ENCODE results near the gene CXCL14.
A peak's percentile ranks its signal among the peaks of the same experiment; 100 is the strongest.

The CXCL14 gene

DNA sequence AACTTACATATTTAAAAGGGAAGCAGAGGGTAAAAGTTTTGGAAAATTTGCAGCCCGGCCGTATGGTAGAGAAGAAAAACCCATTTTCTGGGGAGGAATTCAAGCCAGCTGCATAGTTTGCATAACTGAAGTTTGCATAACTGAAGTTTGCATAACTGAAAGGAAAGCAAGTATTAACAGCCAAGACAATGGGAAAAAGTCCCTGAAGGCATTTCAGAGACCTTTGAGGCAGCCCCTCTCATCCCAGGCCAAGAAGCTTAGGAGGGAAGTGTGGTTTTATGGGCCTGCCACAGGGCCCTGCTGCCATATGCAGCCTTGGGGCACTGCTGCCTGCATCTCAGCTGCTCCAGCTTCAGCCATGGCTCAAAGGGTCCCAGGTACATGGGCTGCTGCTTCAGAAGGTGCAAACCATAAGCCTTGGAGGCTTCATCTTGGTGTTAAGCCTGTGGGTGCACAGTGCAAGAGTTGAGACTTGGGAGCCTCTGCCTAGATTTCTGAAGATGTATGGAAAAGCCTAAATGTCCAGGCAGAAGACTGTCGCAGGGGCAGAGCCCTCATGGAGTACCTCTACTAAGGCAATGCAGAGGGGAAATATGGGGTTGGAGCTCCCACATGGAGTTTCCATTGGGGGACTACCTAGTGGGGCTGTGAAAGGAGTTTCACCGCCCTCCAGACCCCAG is 36.9 kb upstream of the CXCL14 start:
- peaks cover under 1% of the 10 kb centered on the region for H3K4me1 Mint-ChIP-seq
- H3K4me3 Mint-ChIP-seq, result no peak overlapping the region
- H3K27me3 Mint-ChIP-seq (ENCODE audit: low read depth), result peaks cover 8% of the 10 kb centered on the region
- no peaks in the 10 kb centered on the region for H3K36me3 Mint-ChIP-seq (ENCODE audit: low read depth)
- peaks cover 34% of the 10 kb centered on the region for H3K9me3 Mint-ChIP-seq
- TF ChIP-seq, protein P1, sequence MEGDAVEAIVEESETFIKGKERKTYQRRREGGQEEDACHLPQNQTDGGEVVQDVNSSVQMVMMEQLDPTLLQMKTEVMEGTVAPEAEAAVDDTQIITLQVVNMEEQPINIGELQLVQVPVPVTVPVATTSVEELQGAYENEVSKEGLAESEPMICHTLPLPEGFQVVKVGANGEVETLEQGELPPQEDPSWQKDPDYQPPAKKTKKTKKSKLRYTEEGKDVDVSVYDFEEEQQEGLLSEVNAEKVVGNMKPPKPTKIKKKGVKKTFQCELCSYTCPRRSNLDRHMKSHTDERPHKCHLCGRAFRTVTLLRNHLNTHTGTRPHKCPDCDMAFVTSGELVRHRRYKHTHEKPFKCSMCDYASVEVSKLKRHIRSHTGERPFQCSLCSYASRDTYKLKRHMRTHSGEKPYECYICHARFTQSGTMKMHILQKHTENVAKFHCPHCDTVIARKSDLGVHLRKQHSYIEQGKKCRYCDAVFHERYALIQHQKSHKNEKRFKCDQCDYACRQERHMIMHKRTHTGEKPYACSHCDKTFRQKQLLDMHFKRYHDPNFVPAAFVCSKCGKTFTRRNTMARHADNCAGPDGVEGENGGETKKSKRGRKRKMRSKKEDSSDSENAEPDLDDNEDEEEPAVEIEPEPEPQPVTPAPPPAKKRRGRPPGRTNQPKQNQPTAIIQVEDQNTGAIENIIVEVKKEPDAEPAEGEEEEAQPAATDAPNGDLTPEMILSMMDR (IDR thresholded peaks at IDR 0.05; ENCODE audit: unreplicated experiment in 3 of 3), result no peak
- no peak overlapping the region for H3K27ac Mint-ChIP-seq

DNA sequence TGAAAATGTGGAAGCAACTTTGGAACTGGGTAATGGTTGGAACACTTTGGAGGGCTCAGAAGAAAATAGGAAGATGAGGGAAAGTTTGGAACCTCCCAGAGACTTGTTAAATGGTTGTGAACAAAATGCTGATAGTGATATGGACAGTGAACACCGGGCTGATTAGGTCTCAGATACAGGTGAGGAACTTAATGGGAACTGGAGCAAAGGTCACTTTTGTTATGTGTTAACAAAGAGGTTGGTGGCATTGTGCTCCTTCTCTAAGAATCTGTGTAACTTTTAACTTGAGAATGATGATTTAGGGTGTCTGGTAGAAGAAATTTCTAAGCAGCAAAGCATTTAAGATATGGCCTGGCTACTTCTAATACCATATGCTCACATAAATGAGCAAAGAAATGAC is 36.4 kb upstream of the CXCL14 start:
- Mint-ChIP-seq H3K27me3 (ENCODE audit: low read depth) (peaks cover 8% of the 10 kb centered on the region), H3K36me3 (ENCODE audit: low read depth) (no peaks in the 10 kb centered on the region), H3K27ac (no peak overlapping the region), H3K4me1 (peaks cover 5% of the 10 kb centered on the region), H3K4me3 (no peak overlapping the region), H3K9me3 (peaks cover 33% of the 10 kb centered on the region)
- TF ChIP-seq, protein P1 (IDR thresholded peaks at IDR 0.05; ENCODE audit: unreplicated experiment in 3 of 3), result no peak

DNA sequence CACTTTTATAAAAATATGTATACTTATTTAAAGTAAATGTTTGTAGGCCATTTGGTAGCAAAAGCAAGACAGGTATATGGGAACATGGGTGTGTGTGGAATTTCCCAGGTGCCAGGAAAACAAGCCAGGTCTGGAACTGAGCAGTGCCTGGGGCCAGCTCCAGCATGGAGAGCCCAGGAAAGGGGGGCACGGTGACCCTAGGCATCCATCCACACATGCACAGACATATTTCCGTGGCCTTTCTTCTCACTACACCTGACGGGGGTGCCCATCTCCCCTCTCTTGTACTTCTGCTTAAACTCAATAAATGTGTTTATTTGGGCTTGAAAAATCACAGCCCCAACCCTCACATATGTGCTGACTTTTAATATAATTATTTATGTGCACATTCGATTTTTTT is 31.2 kb upstream of the CXCL14 start:
- Mint-ChIP-seq H3K4me1 (peaks cover 18% of the 10 kb centered on the region), H3K9me3 (peaks cover 3% of the 10 kb centered on the region), H3K4me3 (no peak overlapping the region), H3K27me3 (ENCODE audit: low read depth) (peaks cover 21% of the 10 kb centered on the region), H3K27ac (no peak overlapping the region), H3K36me3 (ENCODE audit: low read depth) (no peaks in the 10 kb centered on the region)
- TF ChIP-seq, protein P1 (IDR thresholded peaks at IDR 0.05; ENCODE audit: unreplicated experiment in 3 of 3), result no peak

DNA sequence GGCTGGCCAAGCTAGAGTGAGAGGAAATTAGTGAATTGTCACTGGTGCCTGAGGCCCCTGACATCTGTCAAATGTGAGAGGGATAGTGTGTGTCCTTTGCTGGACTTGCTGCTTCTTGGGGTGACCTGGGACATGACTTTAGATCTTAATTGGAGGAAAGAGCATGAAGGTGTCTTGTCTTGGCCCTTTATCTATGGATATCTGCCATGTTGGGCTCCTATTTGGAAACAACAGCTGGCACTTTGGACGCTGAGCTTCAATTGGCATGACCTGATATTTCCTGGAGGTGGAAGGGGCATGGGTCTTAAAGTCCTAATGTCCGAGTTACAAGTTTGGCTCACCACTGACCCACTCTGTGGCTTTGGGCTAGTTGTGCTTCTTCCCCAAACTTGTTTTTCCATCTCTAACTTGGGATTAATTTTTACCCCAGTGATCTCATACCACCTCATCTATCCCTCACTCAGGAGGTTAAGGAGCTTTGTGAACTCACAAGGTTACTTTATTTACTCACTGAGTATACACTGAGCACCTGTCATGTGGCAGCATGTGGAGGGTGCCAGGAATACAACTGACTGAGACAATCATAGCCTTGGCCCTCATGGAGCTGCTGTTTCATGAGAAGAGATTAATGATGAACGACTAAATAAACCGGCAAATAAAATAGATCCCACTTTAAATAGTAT is 30.1 kb upstream of the CXCL14 start:
- Mint-ChIP-seq H3K27me3 (ENCODE audit: low read depth) (peaks cover 21% of the 10 kb centered on the region), H3K4me1 (peaks cover 18% of the 10 kb centered on the region), H3K4me3 (no peak overlapping the region), H3K36me3 (ENCODE audit: low read depth) (no peaks in the 10 kb centered on the region), H3K27ac (peak overlapping the region in 2 of 3 experiments; percentile 45 to 47), H3K9me3 (no peaks in the 10 kb centered on the region)
- TF ChIP-seq, protein P1 (IDR thresholded peaks at IDR 0.05; ENCODE audit: unreplicated experiment in 3 of 3), result no peak

DNA sequence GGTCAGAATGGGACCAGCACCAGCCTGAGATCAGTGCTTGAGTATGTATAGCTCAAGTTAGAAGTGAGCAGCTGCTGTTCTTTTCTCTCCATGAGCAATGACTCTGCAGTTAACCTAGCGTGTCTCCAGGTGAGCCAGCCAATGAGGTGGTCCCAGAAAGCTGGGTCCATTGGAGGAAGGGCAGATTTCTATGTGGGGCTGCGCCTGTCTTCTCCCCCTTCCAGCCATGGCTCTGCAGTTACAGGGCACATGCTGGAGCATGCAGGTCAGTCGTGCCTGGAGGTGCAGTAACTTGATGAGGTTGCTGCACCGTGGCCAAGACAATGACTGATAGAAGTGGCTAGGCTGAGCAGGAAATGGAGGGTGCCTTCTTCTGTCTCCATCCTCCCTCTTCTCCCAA is 29.6 kb upstream of the CXCL14 start:
- H3K27ac Mint-ChIP-seq, result no peak overlapping the region
- H3K4me3 Mint-ChIP-seq, result no peak overlapping the region
- TF ChIP-seq, protein P1 (IDR thresholded peaks at IDR 0.05; ENCODE audit: unreplicated experiment in 3 of 3), result no peak
- no peaks in the 10 kb centered on the region for H3K36me3 Mint-ChIP-seq (ENCODE audit: low read depth)
- peaks cover 18% of the 10 kb centered on the region for H3K4me1 Mint-ChIP-seq
- peaks cover 21% of the 10 kb centered on the region for H3K27me3 Mint-ChIP-seq (ENCODE audit: low read depth)
- H3K9me3 Mint-ChIP-seq, result no peaks in the 10 kb centered on the region

DNA sequence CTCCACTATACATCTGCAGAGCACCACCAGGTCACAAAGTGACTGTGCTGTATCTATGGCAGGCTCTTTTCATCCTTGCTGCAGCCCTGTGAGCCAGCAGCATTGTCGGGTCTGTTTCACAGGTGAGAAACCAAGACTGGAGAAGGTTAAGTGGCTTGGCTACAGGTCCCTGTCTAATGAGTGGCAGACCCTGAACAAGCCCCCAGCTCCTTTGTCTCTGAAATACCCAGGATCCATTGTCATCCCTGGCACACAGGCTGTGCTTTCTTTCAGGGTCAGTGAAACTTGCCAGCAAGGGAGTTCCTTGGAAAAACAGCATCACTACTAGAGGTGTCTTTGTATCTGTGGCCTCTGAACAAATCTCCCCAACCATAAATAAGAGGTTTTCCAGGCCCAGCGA is 27.6 kb upstream of the CXCL14 start:
- no peaks in the 10 kb centered on the region for H3K9me3 Mint-ChIP-seq
- H3K4me1 Mint-ChIP-seq, result peaks cover 25% of the 10 kb centered on the region
- no peak overlapping the region for H3K27ac Mint-ChIP-seq
- H3K27me3 Mint-ChIP-seq (ENCODE audit: low read depth), result peaks cover 15% of the 10 kb centered on the region
- no peaks in the 10 kb centered on the region for H3K36me3 Mint-ChIP-seq (ENCODE audit: low read depth)
- TF ChIP-seq, protein P1 (IDR thresholded peaks at IDR 0.05; ENCODE audit: unreplicated experiment in 3 of 3), result no peak
- H3K4me3 Mint-ChIP-seq, result no peak overlapping the region

All from nephron (organoid).